ENCODE data around the gene CFAP141. TPM values are rescaled to one million over a fixed set of nuclear protein-coding genes. Genes with fewer than 3 reads are reported as not detected.

The CFAP141 gene
- total RNA-seq, 1 experiment from 2014 or later, result not detected

DNA sequence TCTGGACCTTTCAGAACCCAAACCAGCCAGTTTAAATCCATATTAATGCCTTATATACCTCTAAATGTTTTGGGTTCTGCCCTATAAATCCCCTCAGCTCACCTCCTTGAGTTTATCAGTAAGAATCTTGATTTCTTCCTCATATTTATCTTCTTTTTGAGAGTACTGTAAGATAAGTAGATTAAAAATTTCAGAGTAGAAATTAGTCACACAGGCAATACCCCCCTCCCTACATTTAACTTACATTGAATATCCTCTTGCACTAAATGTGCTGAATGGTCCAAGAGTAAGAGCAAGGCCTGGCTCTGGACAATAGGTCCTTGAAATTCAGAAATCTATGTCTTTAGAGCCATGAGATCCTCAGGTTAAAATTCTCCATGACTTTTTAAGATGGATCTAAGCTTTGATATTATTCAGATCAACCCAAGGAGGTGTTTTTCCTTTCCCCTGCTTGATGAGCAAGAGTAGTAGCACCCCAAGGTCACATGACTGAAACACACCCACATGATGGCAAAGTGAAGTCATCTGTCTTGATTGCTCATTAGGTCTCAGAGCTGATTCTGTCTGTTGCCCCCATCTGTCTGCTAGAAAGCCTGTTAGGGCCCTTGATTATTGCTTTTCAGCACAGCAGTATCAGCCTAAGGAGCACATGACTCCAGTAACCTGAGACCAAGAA lies 35.4 kb downstream of the CFAP141 start:
- H3K4me1 Mint-ChIP-seq, result no peaks in the 10 kb centered on the region
- no peaks in the 10 kb centered on the region for H3K27me3 Mint-ChIP-seq (ENCODE audit: low read depth)
- H3K27ac Mint-ChIP-seq, result no peak overlapping the region
- peaks cover 83% of the 10 kb centered on the region for H3K36me3 Mint-ChIP-seq
- ATAC-seq (no peak), DNase-seq (ENCODE audit: low spot score) (no peak)
- ChIA-PET CTCF (no interaction called here), POLR2A (interaction anchor here (1.4 kb wide), 1 partner anchor 16 kb away, joined by 5 read pairs; the partner anchor contains the start of gene NUP210L)
- H3K4me3 Mint-ChIP-seq, result no peak overlapping the region
- TF ChIP-seq KAT7 (CRISPR knock-in tag; IDR thresholded peaks at IDR 0.05; ENCODE audit: borderline replicate concordance) (no peak), JUN (CRISPR knock-in tag; IDR thresholded peaks at IDR 0.05) (no peak), ESRRA (CRISPR knock-in tag; IDR thresholded peaks at IDR 0.05; ENCODE audit: borderline replicate concordance) (no peak), TP53 (CRISPR knock-in tag; IDR thresholded peaks at IDR 0.05) (no peak), GTF2I (CRISPR knock-in tag; conservative IDR thresholded peaks at IDR 0.05) (no peak), EMX1 (CRISPR knock-in tag; IDR thresholded peaks at IDR 0.05) (no peak), ZSCAN18 (CRISPR knock-in tag; IDR thresholded peaks at IDR 0.05) (no peak), CREM (CRISPR knock-in tag; IDR thresholded peaks at IDR 0.05) (no peak)
- TF ChIP-seq, protein P1, sequence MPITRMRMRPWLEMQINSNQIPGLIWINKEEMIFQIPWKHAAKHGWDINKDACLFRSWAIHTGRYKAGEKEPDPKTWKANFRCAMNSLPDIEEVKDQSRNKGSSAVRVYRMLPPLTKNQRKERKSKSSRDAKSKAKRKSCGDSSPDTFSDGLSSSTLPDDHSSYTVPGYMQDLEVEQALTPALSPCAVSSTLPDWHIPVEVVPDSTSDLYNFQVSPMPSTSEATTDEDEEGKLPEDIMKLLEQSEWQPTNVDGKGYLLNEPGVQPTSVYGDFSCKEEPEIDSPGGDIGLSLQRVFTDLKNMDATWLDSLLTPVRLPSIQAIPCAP (CRISPR knock-in tag; IDR thresholded peaks at IDR 0.05), result no peak
- TF ChIP-seq, protein P2, sequence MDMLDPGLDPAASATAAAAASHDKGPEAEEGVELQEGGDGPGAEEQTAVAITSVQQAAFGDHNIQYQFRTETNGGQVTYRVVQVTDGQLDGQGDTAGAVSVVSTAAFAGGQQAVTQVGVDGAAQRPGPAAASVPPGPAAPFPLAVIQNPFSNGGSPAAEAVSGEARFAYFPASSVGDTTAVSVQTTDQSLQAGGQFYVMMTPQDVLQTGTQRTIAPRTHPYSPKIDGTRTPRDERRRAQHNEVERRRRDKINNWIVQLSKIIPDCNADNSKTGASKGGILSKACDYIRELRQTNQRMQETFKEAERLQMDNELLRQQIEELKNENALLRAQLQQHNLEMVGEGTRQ (CRISPR knock-in tag; IDR thresholded peaks at IDR 0.05), result no peak
- H3K9me3 Mint-ChIP-seq, result no peaks in the 10 kb centered on the region

DNA sequence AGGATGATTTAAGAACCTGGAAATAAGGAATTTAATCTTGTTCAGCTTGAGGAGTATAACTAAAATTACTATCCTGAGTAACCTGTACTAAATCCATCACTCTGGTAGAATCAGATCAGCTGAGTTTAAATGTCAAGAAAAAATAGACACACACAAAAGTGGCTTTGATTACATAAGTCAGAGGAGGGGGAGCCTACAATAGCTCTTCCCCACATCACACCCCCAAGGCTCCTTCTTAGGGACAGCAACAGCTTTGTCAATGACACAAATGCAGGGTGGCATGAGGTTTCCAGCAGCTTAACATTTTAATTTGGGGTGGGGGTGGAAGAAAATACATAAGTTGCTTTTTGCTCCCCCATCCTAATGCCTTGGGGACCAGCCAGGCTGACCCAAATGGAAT lies 38.7 kb downstream of the CFAP141 start:
- CTCF ChIA-PET, result interaction anchor here (1.3 kb wide), 1 partner anchor 167 kb away, joined by 4 read pairs; no protein-coding TSS in a partner anchor
- ATAC-seq (no peak), DNase-seq (ENCODE audit: low spot score) (no peak)
- no peak overlapping the region for H3K27ac Mint-ChIP-seq
- peaks cover 91% of the 10 kb centered on the region for H3K36me3 Mint-ChIP-seq
- no peak overlapping the region for H3K4me3 Mint-ChIP-seq
- no peak for TF ChIP-seq ERG (CRISPR knock-in tag; IDR thresholded peaks at IDR 0.05)
- no peaks in the 10 kb centered on the region for H3K27me3 Mint-ChIP-seq (ENCODE audit: low read depth)
- POLR2A ChIA-PET, result interaction anchor here (0.6 kb wide), 1 partner anchor 378 kb away, joined by 5 read pairs; no protein-coding TSS in a partner anchor
- H3K9me3 Mint-ChIP-seq, result no peaks in the 10 kb centered on the region
- H3K4me1 Mint-ChIP-seq, result no peaks in the 10 kb centered on the region

DNA sequence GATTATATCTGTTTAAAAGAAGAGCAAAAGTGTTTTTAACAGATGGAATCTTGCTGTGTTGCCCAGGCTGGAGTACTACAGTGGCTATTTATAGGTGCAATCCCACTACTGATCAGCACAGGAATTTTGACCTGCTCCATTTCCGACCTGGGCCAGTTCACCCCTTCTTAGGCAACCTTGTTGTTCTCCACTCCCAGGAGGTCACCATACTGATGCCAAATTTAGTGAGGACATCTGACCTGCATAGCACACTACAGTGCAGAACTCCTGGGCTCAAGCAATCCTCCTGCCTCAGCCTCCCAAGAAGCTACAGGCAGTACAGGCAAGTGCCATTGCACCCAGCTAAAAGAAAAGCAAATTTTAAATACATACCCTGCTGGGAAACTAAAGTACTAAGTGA lies 39.9 kb downstream of the CFAP141 start:
- H3K27me3 Mint-ChIP-seq (ENCODE audit: low read depth), result no peaks in the 10 kb centered on the region
- H3K4me3 Mint-ChIP-seq, result no peak overlapping the region
- no peak for ATAC-seq
- H3K4me1 Mint-ChIP-seq, result no peaks in the 10 kb centered on the region
- no peaks in the 10 kb centered on the region for H3K9me3 Mint-ChIP-seq
- no peak overlapping the region for H3K27ac Mint-ChIP-seq
- POLR2A ChIA-PET, result no interaction called here
- peaks cover 91% of the 10 kb centered on the region for H3K36me3 Mint-ChIP-seq
- CTCF ChIA-PET, result interaction anchor here (0.6 to 1.3 kb wide), 2 partner anchors 27 to 169 kb away, joined by 4 read pairs; no protein-coding TSS in a partner anchor
- no peak for DNase-seq (ENCODE audit: low spot score)
- no peak for TF ChIP-seq ZNF532 (CRISPR knock-in tag; IDR thresholded peaks at IDR 0.05; ENCODE audit: borderline replicate concordance)
- TF ChIP-seq, protein P1 (CRISPR knock-in tag; IDR thresholded peaks at IDR 0.05), result no peak
- TF ChIP-seq, protein P3, sequence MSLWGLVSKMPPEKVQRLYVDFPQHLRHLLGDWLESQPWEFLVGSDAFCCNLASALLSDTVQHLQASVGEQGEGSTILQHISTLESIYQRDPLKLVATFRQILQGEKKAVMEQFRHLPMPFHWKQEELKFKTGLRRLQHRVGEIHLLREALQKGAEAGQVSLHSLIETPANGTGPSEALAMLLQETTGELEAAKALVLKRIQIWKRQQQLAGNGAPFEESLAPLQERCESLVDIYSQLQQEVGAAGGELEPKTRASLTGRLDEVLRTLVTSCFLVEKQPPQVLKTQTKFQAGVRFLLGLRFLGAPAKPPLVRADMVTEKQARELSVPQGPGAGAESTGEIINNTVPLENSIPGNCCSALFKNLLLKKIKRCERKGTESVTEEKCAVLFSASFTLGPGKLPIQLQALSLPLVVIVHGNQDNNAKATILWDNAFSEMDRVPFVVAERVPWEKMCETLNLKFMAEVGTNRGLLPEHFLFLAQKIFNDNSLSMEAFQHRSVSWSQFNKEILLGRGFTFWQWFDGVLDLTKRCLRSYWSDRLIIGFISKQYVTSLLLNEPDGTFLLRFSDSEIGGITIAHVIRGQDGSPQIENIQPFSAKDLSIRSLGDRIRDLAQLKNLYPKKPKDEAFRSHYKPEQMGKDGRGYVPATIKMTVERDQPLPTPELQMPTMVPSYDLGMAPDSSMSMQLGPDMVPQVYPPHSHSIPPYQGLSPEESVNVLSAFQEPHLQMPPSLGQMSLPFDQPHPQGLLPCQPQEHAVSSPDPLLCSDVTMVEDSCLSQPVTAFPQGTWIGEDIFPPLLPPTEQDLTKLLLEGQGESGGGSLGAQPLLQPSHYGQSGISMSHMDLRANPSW (CRISPR knock-in tag; conservative IDR thresholded peaks at IDR 0.05; ENCODE audit: low read depth), result no peak
- TF ChIP-seq ZNF423 (CRISPR knock-in tag; IDR thresholded peaks at IDR 0.05), result no peak
- TF ChIP-seq MYBL2 (CRISPR knock-in tag; IDR thresholded peaks at IDR 0.05), result no peak
- no peak for TF ChIP-seq ZMAT4 (CRISPR knock-in tag; IDR thresholded peaks at IDR 0.05)
- TF ChIP-seq JAZF1 (CRISPR knock-in tag; IDR thresholded peaks at IDR 0.05), result no peak
- no peak for TF ChIP-seq GRHL2 (CRISPR knock-in tag; IDR thresholded peaks at IDR 0.05; ENCODE audit: insufficient replicate concordance, severe bottlenecking)
- no peak for TF ChIP-seq PRRX2 (CRISPR knock-in tag; IDR thresholded peaks at IDR 0.05)

All from WTC11 (cell line).